SK-N-SH (cell line): Measurements from ENCODE around the gene RUNDC1. TPM values are rescaled to one million over a fixed set of nuclear protein-coding genes. Genes with fewer than 3 reads are reported as not detected.

Source experiments
- CTCF ChIA-PET: fragments of 300-600, 350-600 bp; formaldehyde crosslinking; extraction: SDS; loops from one replicate; lab custom pipeline; 2021; lab: Yijun Ruan, JAX
- POLR2A ChIA-PET: fragments of 350-600 bp; sonication (Branson Sonifier 250); formaldehyde crosslinking; extraction: SDS; loops from one replicate; lab custom pipeline; 2020; ENCODE audit warnings: antibody characterized with exemption, inconsistent platforms; lab: Yijun Ruan, JAX
- DNase-seq: peaks from one replicate; pipeline ENCODE4 v3.0.0; 2012
- H2AFZ ChIP-seq: fragments of 200-600 bp; sonication (generic); 2 replicates; pipeline ENCODE4 v1.8.1; 2016; ENCODE audit warnings: antibody characterized with exemption, mild to moderate bottlenecking, low read depth
- H3F3A ChIP-seq: fragments of 200-600 bp; sonication (generic); replicated peaks from 2 replicates; pipeline ENCODE3; 2016; ENCODE audit warnings: antibody characterized with exemption, mild to moderate bottlenecking; ENCODE audit not compliant: insufficient read depth
- H3K27ac ChIP-seq, 2 experiments: fragments of 200-500 bp in 1 of 2; fragments of 200-600 bp in 1 of 2; sonication (Bioruptor generic) in 1 of 2; sonication (generic), shearing (Covaris generic) in 1 of 2; 2 replicates each; pipeline versions ENCODE4 v1.5.1 to v1.6.1; 2014 to 2016; ENCODE audit warnings: low read depth in 2 of 2, inconsistent platforms in 1 of 2, low read length in 1 of 2, mild to moderate bottlenecking in 1 of 2, mixed read lengths in 1 of 2
- H3K27me3 ChIP-seq: fragments of 200-600 bp; sonication (generic), shearing (Covaris generic); 2 replicates; pipeline ENCODE4 v1.6.1; 2016; ENCODE audit warnings: mixed run types; ENCODE audit not compliant: insufficient read depth
- H3K36me3 ChIP-seq, 2 experiments: fragments of 200-500 bp in 1 of 2; fragments of 200-600 bp in 1 of 2; sonication (Bioruptor generic) in 1 of 2; sonication (generic) in 1 of 2; replicated peaks in 1 of 2; 2 replicates each; pipeline versions ENCODE3 to v1.5.1; 2014 to 2016; ENCODE audit warnings: low read length in 1 of 2, mild to moderate bottlenecking in 1 of 2; ENCODE audit not compliant: insufficient read depth in 2 of 2, control insufficient read depth in 1 of 2
- H3K4me1 ChIP-seq, 2 experiments: fragments of 200-500 bp in 1 of 2; fragments of 200-600 bp in 1 of 2; sonication (Bioruptor generic) in 1 of 2; sonication (generic), shearing (Covaris generic) in 1 of 2; 2 replicates each; pipeline versions ENCODE4 v1.5.1 to v1.6.1; 2014 to 2016; ENCODE audit warnings: low read depth in 1 of 2, low read length in 1 of 2, mixed run types in 1 of 2; ENCODE audit not compliant: insufficient read depth in 2 of 2, control insufficient read depth in 1 of 2
- H3K4me2 ChIP-seq: fragments of 200-600 bp; sonication (generic), shearing (Covaris generic); 2 replicates; pipeline ENCODE4 v1.6.1; 2017; ENCODE audit warnings: mixed run types
- H3K4me3 ChIP-seq, 2 experiments: fragments of 200-500 bp in 1 of 2; fragments of 200-600 bp in 1 of 2; sonication (Bioruptor generic) in 1 of 2; sonication (generic), shearing (Covaris generic) in 1 of 2; 2 replicates each; pipeline versions ENCODE4 v1.5.1 to v1.8.1; 2014 to 2016; ENCODE audit warnings: low read depth in 2 of 2, inconsistent platforms in 1 of 2, low read length in 1 of 2, mild to moderate bottlenecking in 1 of 2, mixed read lengths in 1 of 2, moderate library complexity in 1 of 2
- H3K79me2 ChIP-seq: fragments of 200-600 bp; sonication (generic); 2 replicates; pipeline ENCODE4 v1.8.1; 2017; ENCODE audit warnings: mild to moderate bottlenecking; ENCODE audit not compliant: insufficient read depth
- H3K9ac ChIP-seq: fragments of 200-600 bp; sonication (generic); 2 replicates; pipeline ENCODE4 v1.6.1; 2017; ENCODE audit warnings: mixed run types
- H3K9me2 ChIP-seq: fragments of 200-600 bp; sonication (generic); 2 replicates; pipeline ENCODE4 v1.6.1; 2017; ENCODE audit warnings: mixed run types
- H3K9me3 ChIP-seq: fragments of 200-600 bp; sonication (generic); 2 replicates; pipeline ENCODE4 v1.6.1; 2017; ENCODE audit warnings: mixed run types, mild to moderate bottlenecking, moderate library complexity
- H4K20me1 ChIP-seq: fragments of 200-600 bp; sonication (generic); 2 replicates; pipeline ENCODE4 v1.6.1; 2017; ENCODE audit warnings: mild to moderate bottlenecking, mixed run types; ENCODE audit not compliant: insufficient read depth
- ELF1 ChIP-seq: IDR thresholded peaks from 2 replicates; pipeline ENCODE4 v1.4.0; 2012
- FOSL2 ChIP-seq: IDR thresholded peaks from 2 replicates; pipeline ENCODE4 v1.4.0; 2012; ENCODE audit warnings: low read depth, mild to moderate bottlenecking, moderate library complexity, borderline replicate concordance
- GABPA ChIP-seq: IDR thresholded peaks from 2 replicates; pipeline ENCODE4 v1.4.0; 2012; ENCODE audit warnings: low read depth, mild to moderate bottlenecking
- GATA2 ChIP-seq: sonication (generic); formaldehyde crosslinking; IDR thresholded peaks from 2 replicates; pipeline ENCODE4 v1.5.0; 2020; ENCODE audit warnings: mild to moderate bottlenecking, missing genetic modification reagents
- NRF1 ChIP-seq: IDR thresholded peaks from 2 replicates; pipeline ENCODE4 v1.6.1; 2012; ENCODE audit warnings: low read depth, mild to moderate bottlenecking, low read length
- POLR2AphosphoS5 ChIP-seq: IDR thresholded peaks from 2 replicates; pipeline ENCODE4 v1.6.1; 2012; ENCODE audit warnings: low read depth, low read length
- RAD21 ChIP-seq: IDR thresholded peaks from 2 replicates; pipeline ENCODE4 v1.6.1; 2012; ENCODE audit warnings: mild to moderate bottlenecking, low read length
- RXRA ChIP-seq: IDR thresholded peaks from 2 replicates; pipeline ENCODE4 v1.4.0; 2012; ENCODE audit warnings: low read depth, mild to moderate bottlenecking, borderline replicate concordance
- TAF1 ChIP-seq: IDR thresholded peaks from 2 replicates; pipeline ENCODE4 v1.6.1; 2012; ENCODE audit warnings: low read depth, mild to moderate bottlenecking, low read length, moderate library complexity, borderline replicate concordance
- TCF12 ChIP-seq: IDR thresholded peaks from 2 replicates; pipeline ENCODE4 v1.4.0; 2012
- USF2 ChIP-seq: fragments of 150-350 bp; IDR thresholded peaks from 2 replicates; pipeline ENCODE4 v1.6.1; 2017; ENCODE audit warnings: antibody characterized with exemption, low read length, low read depth, borderline replicate concordance
- YY1 ChIP-seq: IDR thresholded peaks from 2 replicates; pipeline ENCODE4 v1.4.0; 2012; ENCODE audit warnings: low read depth, mild to moderate bottlenecking
- WGBS: methylation state at CpG from one replicate; pipeline ENCODE4 v1.1.6; 2017; ENCODE audit warnings: low lambda C conversion rate; 5-methylcytosine and 5-hydroxymethylcytosine counted together
- polyA plus RNA-seq, 3 experiments: library from polyadenylated mRNA; depleted of rRNA; stranded (reverse); fragments of >200 nt; gene quantifications; 2 replicates each; pipeline ENCODE4 v1.2.3, GENCODE V29; 2012
- TF ChIP-seq, protein P1 (sequence below): IDR thresholded peaks from 2 replicates; pipeline ENCODE4 v1.4.0; 2012; ENCODE audit warnings: low read depth, borderline replicate concordance

Gene RUNDC1
- polyA plus RNA-seq, 1 of the 3 experiments (the other 2 are of a cell fraction): 9.0 TPM

DNA sequence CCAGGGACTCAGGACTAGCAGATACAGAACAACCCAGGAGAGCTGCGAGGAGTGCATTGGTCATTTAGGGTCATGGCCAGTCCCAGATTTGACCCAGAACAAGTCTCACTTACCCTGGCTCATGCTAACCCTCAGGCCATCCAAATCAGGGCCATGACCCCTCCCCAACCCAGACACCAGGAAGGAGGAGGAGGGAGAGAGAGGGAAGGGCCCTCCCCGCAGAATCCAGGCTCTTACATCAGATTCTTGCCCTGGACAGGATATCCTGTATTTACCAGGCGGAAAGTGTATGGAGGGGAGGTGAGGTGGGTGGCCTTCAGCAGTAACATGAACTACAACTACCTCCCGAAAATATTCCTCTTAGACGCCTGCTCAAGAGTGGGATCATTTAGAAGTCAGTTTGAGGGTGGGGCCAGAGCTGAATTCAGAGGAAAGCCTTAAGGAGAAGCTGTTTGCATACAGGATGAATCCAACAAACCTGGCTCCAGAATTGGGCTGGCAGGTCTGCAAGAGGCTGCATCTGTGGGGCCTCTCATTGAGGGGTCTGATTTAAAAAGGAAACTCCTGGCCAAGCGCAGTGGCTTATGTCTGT, 39.8 kb downstream of the RUNDC1 start:
- Histone ChIP-seq H3K4me3 (peak overlapping the region in 1 of 2 experiments; percentile 99; a peak in 2 of 4 replicates), H3K9ac (no peak overlapping the region; the same call in 1 of the 2 replicates), H3K36me3 (peaks cover 15 to 24% of the 10 kb centered on the region in 2 experiments), H3K4me1 (peaks cover 0 to 26% of the 10 kb centered on the region in 2 experiments; a peak in 2 of 4 replicates), H3K4me2 (peak overlapping the region; percentile 98), H3F3A (peaks cover 6% of the 10 kb centered on the region), H3K27me3 (no peaks in the 10 kb centered on the region), H3K79me2 (peaks cover 31% of the 10 kb centered on the region), H3K27ac (peak overlapping the region in 1 of 2 experiments; percentile 20; a peak in 1 of 4 replicates), H4K20me1 (0 out of 2 replicates have a peak, but pooled peaks cover 6% of the 10 kb centered on the region), H3K9me2 (no peaks in the 10 kb centered on the region), H2AFZ (no peak overlapping the region), H3K9me3 (no peaks in the 10 kb centered on the region)
- 84% methylated on average over 6 of the region's 6 CpGs for WGBS
- TF ChIP-seq TCF12: no peak
- TF ChIP-seq USF2: no peak
- TF ChIP-seq RAD21: no peak
- TF ChIP-seq, protein P1, sequence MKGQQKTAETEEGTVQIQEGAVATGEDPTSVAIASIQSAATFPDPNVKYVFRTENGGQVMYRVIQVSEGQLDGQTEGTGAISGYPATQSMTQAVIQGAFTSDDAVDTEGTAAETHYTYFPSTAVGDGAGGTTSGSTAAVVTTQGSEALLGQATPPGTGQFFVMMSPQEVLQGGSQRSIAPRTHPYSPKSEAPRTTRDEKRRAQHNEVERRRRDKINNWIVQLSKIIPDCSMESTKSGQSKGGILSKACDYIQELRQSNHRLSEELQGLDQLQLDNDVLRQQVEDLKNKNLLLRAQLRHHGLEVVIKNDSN: no peak
- ChIA-PET CTCF (interaction anchor here (3.1 kb wide), 1 partner anchor 22 kb away, joined by 11 read pairs; the partner anchor contains the start of gene RPL27), POLR2A (interaction anchor here (2.5 kb wide), 1 partner anchor 22 kb away, joined by 15 read pairs; the partner anchor contains the start of gene RPL27)
- no peak for DNase-seq

DNA sequence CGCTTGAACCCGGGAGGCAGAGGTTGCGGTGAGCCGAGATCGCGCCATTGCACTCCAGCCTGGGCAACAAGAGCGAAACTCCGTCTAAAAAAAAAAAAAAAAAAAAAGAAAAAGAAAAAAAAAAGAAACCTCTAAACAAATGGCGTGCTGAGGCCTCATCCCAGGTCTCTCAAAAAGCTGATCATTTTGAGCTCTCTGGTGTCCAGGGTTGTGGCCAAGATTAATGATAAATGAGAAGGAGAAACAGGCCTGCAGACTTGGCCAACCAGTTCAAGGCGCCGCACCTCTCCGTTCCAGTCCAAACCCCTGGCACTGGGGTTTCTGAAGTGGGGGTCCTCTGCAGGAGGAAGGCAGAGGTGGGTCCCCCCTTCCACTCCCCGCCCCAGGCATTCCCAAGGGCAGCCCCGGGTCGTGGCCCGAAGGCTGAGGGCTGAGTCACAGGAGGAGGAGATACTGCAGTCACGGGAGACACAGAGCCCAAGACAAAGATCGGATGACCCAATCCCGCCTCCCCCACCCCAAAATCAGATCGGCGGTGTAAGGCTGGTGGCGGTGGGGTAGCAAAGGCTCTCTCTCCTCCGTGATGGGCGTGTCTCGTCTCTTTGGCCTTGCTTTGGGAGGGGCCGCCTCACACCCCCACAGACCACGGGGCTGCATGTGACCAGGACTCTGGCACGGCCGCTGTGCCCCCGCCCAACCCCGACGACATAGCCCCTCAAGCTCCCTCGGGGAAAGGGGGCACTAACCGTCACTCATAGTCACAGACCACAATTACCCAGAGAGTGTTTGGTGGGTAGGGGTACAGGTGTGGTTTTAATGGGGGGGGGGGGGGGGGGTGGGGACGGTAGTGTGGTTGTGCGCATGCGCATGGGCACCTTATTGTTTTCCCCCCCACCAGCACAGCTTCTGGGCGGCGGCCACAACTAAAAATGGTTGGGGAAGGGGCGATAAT, 40.7 kb downstream of the RUNDC1 start:
- Histone ChIP-seq H3K4me3 (peak overlapping the region; percentile 96 to 99), H3K36me3 (peaks cover 15 to 19% of the 10 kb centered on the region in 2 experiments), H3K9me2 (no peaks in the 10 kb centered on the region), H3K4me2 (peak overlapping the region; percentile 98), H2AFZ (peak overlapping the region; percentile 94), H3K27ac (peak overlapping the region; percentile 68 to 80; a peak in 3 of 4 replicates), H4K20me1 (0 out of 2 replicates have a peak, but pooled peaks cover 6% of the 10 kb centered on the region), H3K9me3 (no peaks in the 10 kb centered on the region), H3K9ac (peak overlapping the region; percentile 82), H3K4me1 (peaks cover 0 to 31% of the 10 kb centered on the region in 2 experiments; a peak in 2 of 4 replicates), H3K27me3 (no peaks in the 10 kb centered on the region), H3F3A (peaks cover 6% of the 10 kb centered on the region), H3K79me2 (peaks cover 31% of the 10 kb centered on the region)
- CTCF ChIA-PET: interaction anchor here (3.1 kb wide), 1 partner anchor 23 kb away, joined by 11 read pairs; the partner anchor contains the start of gene RPL27
- peak; percentile 86 for DNase-seq
- TF ChIP-seq, protein P1: peak; percentile 67; the same call in 1 of the 2 replicates
- no peak for TF ChIP-seq RAD21
- TF ChIP-seq FOSL2: peak; percentile 51; the same call in 1 of the 2 replicates
- TF ChIP-seq ELF1: no peak
- peak; percentile 58 for TF ChIP-seq NRF1
- TF ChIP-seq GATA2: no peak
- peak; percentile 34; the same call in 1 of the 2 replicates for TF ChIP-seq RXRA
- TF ChIP-seq TAF1: 0 out of 2 replicates have a peak, but pooled peaks have one; percentile 26
- TF ChIP-seq GABPA: no peak
- no peak for TF ChIP-seq POLR2AphosphoS5
- no peak for TF ChIP-seq YY1
- whole genome bisulfite sequencing: 46% methylated on average over 20 of the region's 40 CpGs
- POLR2A ChIA-PET: interaction anchor here (1.4 to 2.5 kb wide), 2 partner anchors 23 to 340 kb away, joined by 6 to 15 read pairs; partner anchors contain the start of gene RPL27
